GM12878 (cell line): ENCODE results near the gene NOC2L. TPM values are rescaled to one million over a fixed set of nuclear protein-coding genes. Genes with fewer than 3 reads are reported as not detected.
A peak's percentile ranks its signal among the peaks of the same experiment; 100 is the strongest.

Experiments used
- BMI1 ChIP-seq: fragments of 450-650 bp; IDR thresholded peaks from 2 replicates; pipeline ENCODE4 v1.6.1; 2016; ENCODE audit warnings: mild to moderate bottlenecking, moderate library complexity, borderline replicate concordance
- BRCA1 ChIP-seq: IDR thresholded peaks from 2 replicates; pipeline ENCODE4 v1.6.1; 2011; ENCODE audit warnings: low read depth, low read length, improper control_type of control experiment
- GATAD2B ChIP-seq: fragments of 450-650 bp; conservative IDR thresholded peaks from 2 replicates; pipeline ENCODE4 v1.6.1; 2017; ENCODE audit warnings: low read depth, mild to moderate bottlenecking, moderate library complexity
- MEF2B ChIP-seq: fragments of 450-650 bp; IDR thresholded peaks from 2 replicates; pipeline ENCODE4 v1.6.1; 2018; ENCODE audit warnings: mild to moderate bottlenecking, moderate library complexity; ENCODE audit not compliant: partially characterized antibody, poor library complexity, severe bottlenecking
- NFYB ChIP-seq: IDR thresholded peaks from 2 replicates; pipeline ENCODE4 v1.6.1; 2011; ENCODE audit warnings: low read depth, mild to moderate bottlenecking, low read length, improper control_type of control experiment, moderate library complexity; ENCODE audit not compliant: insufficient read depth
- RB1 ChIP-seq: fragments of 450-650 bp; formaldehyde crosslinking; IDR thresholded peaks from 2 replicates; pipeline ENCODE4 v1.6.1; 2017; ENCODE audit warnings: mild to moderate bottlenecking, borderline replicate concordance
- RUNX3 ChIP-seq: IDR thresholded peaks from 2 replicates; pipeline ENCODE4 v1.6.1; 2012; ENCODE audit warnings: low read length, inconsistent platforms
- TARDBP ChIP-seq: IDR thresholded peaks from 2 replicates; pipeline ENCODE4 v1.6.1; 2016; ENCODE audit warnings: borderline replicate concordance
- YBX1 ChIP-seq: fragments of 450-650 bp; IDR thresholded peaks from 2 replicates; pipeline ENCODE4 v1.6.1; 2016; ENCODE audit warnings: antibody characterized with exemption
- YY1 ChIP-seq: IDR thresholded peaks from 2 replicates; pipeline ENCODE4 v1.6.1; 2011; ENCODE audit warnings: low read depth, mild to moderate bottlenecking, low read length
- ZBTB33 ChIP-seq: fragments of 450-650 bp; IDR thresholded peaks from 2 replicates; pipeline ENCODE4 v1.6.1; 2017; ENCODE audit warnings: mild to moderate bottlenecking
- ZSCAN29 ChIP-seq: fragments of 450-650 bp; IDR thresholded peaks from 2 replicates; pipeline ENCODE4 v1.6.1; 2017; ENCODE audit warnings: mild to moderate bottlenecking, moderate library complexity
- polyA plus RNA-seq, 11 experiments: library from polyadenylated mRNA; depleted of rRNA in 4 of 11; unstranded in 6 of 11; stranded (reverse) in 5 of 11; fragments of >200 nt; fragmentation: Nextera tagmentation in 4 of 11; fragmentation: Illumina TruSeq in 1 of 11; extraction: Ambion mirVana in 4 of 11; extraction: Trizol in 1 of 11; gene quantifications; 1 replicate in 1 of 11; 2 replicates in 10 of 11; pipeline versions ENCODE4 v1.2.1 to v1.2.3, GENCODE V29; 2011 to 2016; ENCODE audit warnings: inconsistent platforms in 2 of 11, missing spikeins in 2 of 11, low read depth in 1 of 11
- total RNA-seq, 4 experiments: library from RNA; depleted of rRNA in 3 of 4; stranded (reverse); fragments of >200 nt in 3 of 4; fragmentation: Illumina TruSeq in 1 of 4; extraction: Trizol in 1 of 4; gene quantifications; 2 replicates each; pipeline versions ENCODE4 v1.2.1 to v1.2.3, GENCODE V29; 2013 to 2021
- TF ChIP-seq, protein P1 (sequence below): IDR thresholded peaks from 2 replicates; pipeline ENCODE4 v1.6.1; 2012; ENCODE audit warnings: improper control_type of control experiment, low read depth, low read length; ENCODE audit not compliant: insufficient replicate concordance
- TF ChIP-seq, protein P2 (sequence below): fragments of 450-650 bp; IDR thresholded peaks from 2 replicates; pipeline ENCODE4 v1.6.1; 2017; ENCODE audit warnings: mild to moderate bottlenecking, moderate library complexity
- TF ChIP-seq, protein P3 (sequence below): fragments of 450-650 bp; formaldehyde crosslinking; IDR thresholded peaks from 2 replicates; pipeline ENCODE4 v1.4.0; 2022; ENCODE audit warnings: mild to moderate bottlenecking, moderate library complexity

NOC2L gene
- total and polyA plus RNA-seq, 10 of the 15 experiments (the other 5 are each of a cell fraction or from before 2014, with no cell fraction given), result 1.3 to 171 (median 64.3) TPM

GRCh38 chr1:1000357-1001056 is 41.5 kb upstream of the NOC2L start (continued):
- TF ChIP-seq, protein P1, sequence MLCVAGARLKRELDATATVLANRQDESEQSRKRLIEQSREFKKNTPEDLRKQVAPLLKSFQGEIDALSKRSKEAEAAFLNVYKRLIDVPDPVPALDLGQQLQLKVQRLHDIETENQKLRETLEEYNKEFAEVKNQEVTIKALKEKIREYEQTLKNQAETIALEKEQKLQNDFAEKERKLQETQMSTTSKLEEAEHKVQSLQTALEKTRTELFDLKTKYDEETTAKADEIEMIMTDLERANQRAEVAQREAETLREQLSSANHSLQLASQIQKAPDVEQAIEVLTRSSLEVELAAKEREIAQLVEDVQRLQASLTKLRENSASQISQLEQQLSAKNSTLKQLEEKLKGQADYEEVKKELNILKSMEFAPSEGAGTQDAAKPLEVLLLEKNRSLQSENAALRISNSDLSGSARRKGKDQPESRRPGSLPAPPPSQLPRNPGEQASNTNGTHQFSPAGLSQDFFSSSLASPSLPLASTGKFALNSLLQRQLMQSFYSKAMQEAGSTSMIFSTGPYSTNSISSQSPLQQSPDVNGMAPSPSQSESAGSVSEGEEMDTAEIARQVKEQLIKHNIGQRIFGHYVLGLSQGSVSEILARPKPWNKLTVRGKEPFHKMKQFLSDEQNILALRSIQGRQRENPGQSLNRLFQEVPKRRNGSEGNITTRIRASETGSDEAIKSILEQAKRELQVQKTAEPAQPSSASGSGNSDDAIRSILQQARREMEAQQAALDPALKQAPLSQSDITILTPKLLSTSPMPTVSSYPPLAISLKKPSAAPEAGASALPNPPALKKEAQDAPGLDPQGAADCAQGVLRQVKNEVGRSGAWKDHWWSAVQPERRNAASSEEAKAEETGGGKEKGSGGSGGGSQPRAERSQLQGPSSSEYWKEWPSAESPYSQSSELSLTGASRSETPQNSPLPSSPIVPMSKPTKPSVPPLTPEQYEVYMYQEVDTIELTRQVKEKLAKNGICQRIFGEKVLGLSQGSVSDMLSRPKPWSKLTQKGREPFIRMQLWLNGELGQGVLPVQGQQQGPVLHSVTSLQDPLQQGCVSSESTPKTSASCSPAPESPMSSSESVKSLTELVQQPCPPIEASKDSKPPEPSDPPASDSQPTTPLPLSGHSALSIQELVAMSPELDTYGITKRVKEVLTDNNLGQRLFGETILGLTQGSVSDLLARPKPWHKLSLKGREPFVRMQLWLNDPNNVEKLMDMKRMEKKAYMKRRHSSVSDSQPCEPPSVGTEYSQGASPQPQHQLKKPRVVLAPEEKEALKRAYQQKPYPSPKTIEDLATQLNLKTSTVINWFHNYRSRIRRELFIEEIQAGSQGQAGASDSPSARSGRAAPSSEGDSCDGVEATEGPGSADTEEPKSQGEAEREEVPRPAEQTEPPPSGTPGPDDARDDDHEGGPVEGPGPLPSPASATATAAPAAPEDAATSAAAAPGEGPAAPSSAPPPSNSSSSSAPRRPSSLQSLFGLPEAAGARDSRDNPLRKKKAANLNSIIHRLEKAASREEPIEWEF, result no peak
- peak; percentile 36; the same call in 1 of the 2 replicates for TF ChIP-seq RB1
- TF ChIP-seq, protein P2, sequence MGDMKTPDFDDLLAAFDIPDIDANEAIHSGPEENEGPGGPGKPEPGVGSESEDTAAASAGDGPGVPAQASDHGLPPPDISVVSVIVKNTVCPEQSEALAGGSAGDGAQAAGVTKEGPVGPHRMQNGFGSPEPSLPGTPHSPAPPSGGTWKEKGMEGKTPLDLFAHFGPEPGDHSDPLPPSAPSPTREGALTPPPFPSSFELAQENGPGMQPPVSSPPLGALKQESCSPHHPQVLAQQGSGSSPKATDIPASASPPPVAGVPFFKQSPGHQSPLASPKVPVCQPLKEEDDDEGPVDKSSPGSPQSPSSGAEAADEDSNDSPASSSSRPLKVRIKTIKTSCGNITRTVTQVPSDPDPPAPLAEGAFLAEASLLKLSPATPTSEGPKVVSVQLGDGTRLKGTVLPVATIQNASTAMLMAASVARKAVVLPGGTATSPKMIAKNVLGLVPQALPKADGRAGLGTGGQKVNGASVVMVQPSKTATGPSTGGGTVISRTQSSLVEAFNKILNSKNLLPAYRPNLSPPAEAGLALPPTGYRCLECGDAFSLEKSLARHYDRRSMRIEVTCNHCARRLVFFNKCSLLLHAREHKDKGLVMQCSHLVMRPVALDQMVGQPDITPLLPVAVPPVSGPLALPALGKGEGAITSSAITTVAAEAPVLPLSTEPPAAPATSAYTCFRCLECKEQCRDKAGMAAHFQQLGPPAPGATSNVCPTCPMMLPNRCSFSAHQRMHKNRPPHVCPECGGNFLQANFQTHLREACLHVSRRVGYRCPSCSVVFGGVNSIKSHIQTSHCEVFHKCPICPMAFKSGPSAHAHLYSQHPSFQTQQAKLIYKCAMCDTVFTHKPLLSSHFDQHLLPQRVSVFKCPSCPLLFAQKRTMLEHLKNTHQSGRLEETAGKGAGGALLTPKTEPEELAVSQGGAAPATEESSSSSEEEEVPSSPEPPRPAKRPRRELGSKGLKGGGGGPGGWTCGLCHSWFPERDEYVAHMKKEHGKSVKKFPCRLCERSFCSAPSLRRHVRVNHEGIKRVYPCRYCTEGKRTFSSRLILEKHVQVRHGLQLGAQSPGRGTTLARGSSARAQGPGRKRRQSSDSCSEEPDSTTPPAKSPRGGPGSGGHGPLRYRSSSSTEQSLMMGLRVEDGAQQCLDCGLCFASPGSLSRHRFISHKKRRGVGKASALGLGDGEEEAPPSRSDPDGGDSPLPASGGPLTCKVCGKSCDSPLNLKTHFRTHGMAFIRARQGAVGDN, result peak; percentile 82
- TF ChIP-seq YBX1, result no peak
- 0 out of 2 replicates have a peak, but pooled peaks have one; percentile 21 for TF ChIP-seq ZSCAN29
- no peak for TF ChIP-seq YY1
- TF ChIP-seq RUNX3, result 0 out of 2 replicates have a peak, but pooled peaks have one; percentile 45
- no peak for TF ChIP-seq NFYB
- TF ChIP-seq GATAD2B, result peak; percentile 65
- TF ChIP-seq BRCA1, result no peak
- TF ChIP-seq MEF2B, result peak; percentile 60
- TF ChIP-seq ZBTB33, result no peak
- TF ChIP-seq, protein P3, sequence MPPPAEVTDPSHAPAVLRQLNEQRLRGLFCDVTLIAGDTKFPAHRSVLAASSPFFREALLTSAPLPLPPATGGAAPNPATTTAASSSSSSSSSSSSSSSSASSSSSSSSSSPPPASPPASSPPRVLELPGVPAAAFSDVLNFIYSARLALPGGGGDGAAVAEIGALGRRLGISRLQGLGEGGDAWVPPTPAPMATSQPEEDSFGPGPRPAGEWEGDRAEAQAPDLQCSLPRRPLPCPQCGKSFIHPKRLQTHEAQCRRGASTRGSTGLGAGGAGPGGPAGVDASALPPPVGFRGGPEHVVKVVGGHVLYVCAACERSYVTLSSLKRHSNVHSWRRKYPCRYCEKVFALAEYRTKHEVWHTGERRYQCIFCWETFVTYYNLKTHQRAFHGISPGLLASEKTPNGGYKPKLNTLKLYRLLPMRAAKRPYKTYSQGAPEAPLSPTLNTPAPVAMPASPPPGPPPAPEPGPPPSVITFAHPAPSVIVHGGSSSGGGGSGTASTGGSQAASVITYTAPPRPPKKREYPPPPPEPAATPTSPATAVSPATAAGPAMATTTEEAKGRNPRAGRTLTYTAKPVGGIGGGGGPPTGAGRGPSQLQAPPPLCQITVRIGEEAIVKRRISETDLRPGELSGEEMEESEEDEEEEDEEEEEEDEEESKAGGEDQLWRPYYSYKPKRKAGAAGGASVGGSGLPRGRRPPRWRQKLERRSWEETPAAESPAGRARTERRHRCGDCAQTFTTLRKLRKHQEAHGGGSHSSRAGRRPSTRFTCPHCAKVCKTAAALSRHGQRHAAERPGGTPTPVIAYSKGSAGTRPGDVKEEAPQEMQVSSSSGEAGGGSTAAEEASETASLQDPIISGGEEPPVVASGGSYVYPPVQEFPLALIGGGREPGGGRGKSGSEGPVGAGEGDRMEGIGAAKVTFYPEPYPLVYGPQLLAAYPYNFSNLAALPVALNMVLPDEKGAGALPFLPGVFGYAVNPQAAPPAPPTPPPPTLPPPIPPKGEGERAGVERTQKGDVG, result peak; percentile 85; the same call in 1 of the 2 replicates
- no peak for TF ChIP-seq TARDBP
- 0 out of 2 replicates have a peak, but pooled peaks have one; percentile 29 for TF ChIP-seq BMI1
